ENCODE results near the gene ANKRD13B. TPM values are rescaled to one million over a fixed set of nuclear protein-coding genes. Genes with fewer than 3 reads are reported as not detected.

Gene ANKRD13B
- total and polyA plus RNA-seq, 2 of the 13 experiments (the other 11 are each of a cell fraction or from before 2014, with no cell fraction given) = 1.7 to 1.8 TPM

DNA sequence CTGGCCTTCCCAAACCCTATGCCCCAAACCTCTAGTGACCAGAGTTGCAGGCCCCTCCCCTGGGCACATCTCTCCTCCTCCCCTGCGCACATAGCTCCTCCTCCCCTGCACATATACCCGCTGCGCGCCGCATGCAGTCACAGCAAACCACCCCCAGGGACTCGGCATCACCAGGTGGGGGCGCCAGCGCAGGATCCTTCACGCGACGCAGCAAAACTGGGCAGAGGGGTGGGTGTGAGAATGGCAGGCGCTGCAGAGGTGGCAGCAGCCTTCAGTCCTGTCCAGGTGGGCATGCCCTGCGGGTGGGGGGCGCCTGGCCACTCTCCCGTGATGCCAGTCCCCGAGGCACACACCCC lies 24.2 kb downstream of the ANKRD13B start (continued):
- TF ChIP-seq SPEN (CRISPR knock-in tag; IDR thresholded peaks at IDR 0.05; ENCODE audit: low read depth) = 0 out of 2 replicates have a peak, but pooled peaks have one; percentile 32
- TF ChIP-seq CREB1 (IDR thresholded peaks at IDR 0.05) = no peak
- no peak for TF ChIP-seq CREB1 (CRISPR knock-in tag; IDR thresholded peaks at IDR 0.05)
- no peak for TF ChIP-seq NR2F6 (IDR thresholded peaks at IDR 0.05)
- TF ChIP-seq NR2F6 (CRISPR knock-in tag; IDR thresholded peaks at IDR 0.05) = no peak
- TF ChIP-seq RNF2 (conservative IDR thresholded peaks at IDR 0.05; ENCODE audit: low read depth) = no peak
- TF ChIP-seq RCOR2 (CRISPR knock-in tag; IDR thresholded peaks at IDR 0.05) = no peak
- no peak for TF ChIP-seq MIXL1 (CRISPR knock-in tag; IDR thresholded peaks at IDR 0.05)
- TF ChIP-seq ZNF256 (CRISPR knock-in tag; conservative IDR thresholded peaks at IDR 0.05) = no peak
- TF ChIP-seq, protein P1, sequence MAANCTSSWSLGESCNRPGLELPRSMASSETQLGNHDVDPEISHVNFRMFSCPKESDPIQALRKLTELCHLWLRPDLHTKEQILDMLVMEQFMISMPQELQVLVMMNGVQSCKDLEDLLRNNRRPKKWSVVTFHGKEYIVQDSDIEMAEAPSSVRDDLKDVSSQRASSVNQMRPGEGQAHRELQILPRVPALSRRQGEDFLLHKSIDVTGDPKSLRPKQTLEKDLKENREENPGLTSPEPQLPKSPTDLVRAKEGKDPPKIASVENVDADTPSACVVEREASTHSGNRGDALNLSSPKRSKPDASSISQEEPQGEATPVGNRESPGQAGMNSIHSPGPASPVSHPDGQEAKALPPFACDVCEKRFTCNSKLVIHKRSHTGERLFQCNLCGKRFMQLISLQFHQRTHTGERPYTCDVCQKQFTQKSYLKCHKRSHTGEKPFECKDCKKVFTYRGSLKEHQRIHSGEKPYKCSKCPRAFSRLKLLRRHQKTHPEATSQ (CRISPR knock-in tag; IDR thresholded peaks at IDR 0.05; ENCODE audit: borderline replicate concordance) = no peak
- TF ChIP-seq ETV6 (CRISPR knock-in tag; conservative IDR thresholded peaks at IDR 0.05) = 0 out of 2 replicates have a peak, but pooled peaks have one; percentile 12
- no peak for TF ChIP-seq ZKSCAN1 (IDR thresholded peaks at IDR 0.05; ENCODE audit: low read length)
- TF ChIP-seq MXI1 (IDR thresholded peaks at IDR 0.05; ENCODE audit: borderline replicate concordance, low read depth, low read length) = peak; percentile 64; the same call in 1 of the 3 replicates
- TF ChIP-seq HOXA3 (CRISPR knock-in tag; IDR thresholded peaks at IDR 0.05) = peak; percentile 62
- TF ChIP-seq, protein P2, sequence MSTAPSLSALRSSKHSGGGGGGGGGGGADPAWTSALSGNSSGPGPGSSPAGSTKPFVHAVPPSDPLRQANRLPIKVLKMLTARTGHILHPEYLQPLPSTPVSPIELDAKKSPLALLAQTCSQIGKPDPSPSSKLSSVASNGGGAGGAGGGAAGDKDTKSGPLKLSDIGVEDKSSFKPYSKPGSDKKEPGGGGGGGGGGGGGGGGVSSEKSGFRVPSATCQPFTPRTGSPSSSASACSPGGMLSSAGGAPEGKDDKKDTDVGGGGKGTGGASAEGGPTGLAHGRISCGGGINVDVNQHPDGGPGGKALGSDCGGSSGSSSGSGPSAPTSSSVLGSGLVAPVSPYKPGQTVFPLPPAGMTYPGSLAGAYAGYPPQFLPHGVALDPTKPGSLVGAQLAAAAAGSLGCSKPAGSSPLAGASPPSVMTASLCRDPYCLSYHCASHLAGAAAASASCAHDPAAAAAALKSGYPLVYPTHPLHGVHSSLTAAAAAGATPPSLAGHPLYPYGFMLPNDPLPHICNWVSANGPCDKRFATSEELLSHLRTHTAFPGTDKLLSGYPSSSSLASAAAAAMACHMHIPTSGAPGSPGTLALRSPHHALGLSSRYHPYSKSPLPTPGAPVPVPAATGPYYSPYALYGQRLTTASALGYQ (CRISPR knock-in tag; IDR thresholded peaks at IDR 0.05) = no peak
- TF ChIP-seq SAP130 (CRISPR knock-in tag; IDR thresholded peaks at IDR 0.05; ENCODE audit: low read depth) = peak; percentile 81
- no peak for TF ChIP-seq MEIS1 (CRISPR knock-in tag; IDR thresholded peaks at IDR 0.05; ENCODE audit: borderline replicate concordance)
- no peak for TF ChIP-seq ZNF251 (CRISPR knock-in tag; IDR thresholded peaks at IDR 0.05)
- 0 out of 2 replicates have a peak, but pooled peaks have one; percentile 55 for TF ChIP-seq ZSCAN25 (CRISPR knock-in tag; IDR thresholded peaks at IDR 0.05)
- TF ChIP-seq ZNF674 (CRISPR knock-in tag; IDR thresholded peaks at IDR 0.05; ENCODE audit: low read depth) = no peak
- peak; percentile 15 for TF ChIP-seq YY1 (IDR thresholded peaks at IDR 0.05; ENCODE audit: insufficient read depth, insufficient replicate concordance, low read depth, low read length)
- TF ChIP-seq KLF12 (CRISPR knock-in tag; IDR thresholded peaks at IDR 0.05; ENCODE audit: borderline replicate concordance) = no peak
- peak; percentile 6; the same call in 1 of the 2 replicates for TF ChIP-seq KDM5B (CRISPR knock-in tag; IDR thresholded peaks at IDR 0.05; ENCODE audit: borderline replicate concordance)
- TF ChIP-seq ZSCAN20 (CRISPR knock-in tag; IDR thresholded peaks at IDR 0.05; ENCODE audit: borderline replicate concordance) = no peak
- no peak for TF ChIP-seq ZNF672 (CRISPR knock-in tag; IDR thresholded peaks at IDR 0.05)
- peak; percentile 58; the same call in 1 of the 2 replicates for TF ChIP-seq DMAP1 (CRISPR knock-in tag; IDR thresholded peaks at IDR 0.05)
- TF ChIP-seq PLRG1 (conservative IDR thresholded peaks at IDR 0.05) = no peak
- TF ChIP-seq ZNF121 (CRISPR knock-in tag; IDR thresholded peaks at IDR 0.05) = no peak
- TF ChIP-seq LCORL (IDR thresholded peaks at IDR 0.05) = no peak
- peak; percentile 39; the same call in 1 of the 2 replicates for TF ChIP-seq LCORL (CRISPR knock-in tag; IDR thresholded peaks at IDR 0.05)
- 0 out of 2 replicates have a peak, but pooled peaks have one; percentile 11 for TF ChIP-seq ZNF891 (CRISPR knock-in tag; IDR thresholded peaks at IDR 0.05)
- TF ChIP-seq ZNF670 (CRISPR knock-in tag; IDR thresholded peaks at IDR 0.05; ENCODE audit: borderline replicate concordance) = no peak
- TF ChIP-seq HMG20B (CRISPR knock-in tag; conservative IDR thresholded peaks at IDR 0.05) = 0 out of 2 replicates have a peak, but pooled peaks have one; percentile 34
- TF ChIP-seq ZBTB20 (CRISPR knock-in tag; IDR thresholded peaks at IDR 0.05; ENCODE audit: borderline replicate concordance, low read depth) = 0 out of 2 replicates have a peak, but pooled peaks have one; percentile 48

Measured in HepG2 (cell line).